ENCODE data around the gene STEAP4.

GRCh38 chr7:88289564-88290025, 17.1 kb downstream of the STEAP4 start:
- TF ChIP-seq MAFK (IDR thresholded peaks at IDR 0.05; ENCODE audit: low read length) (no peak), NUFIP1 (IDR thresholded peaks at IDR 0.05; ENCODE audit: partially characterized antibody) (no peak), TCF7 (IDR thresholded peaks at IDR 0.05; ENCODE audit: borderline replicate concordance) (no peak), EZH2 (IDR thresholded peaks at IDR 0.05; ENCODE audit: borderline replicate concordance, low read depth, low read length) (no peak), ZNF766 (CRISPR knock-in tag; conservative IDR thresholded peaks at IDR 0.05) (no peak), POU5F1 (IDR thresholded peaks at IDR 0.05; ENCODE audit: borderline replicate concordance, low read depth, low read length, partially characterized antibody) (no peak), YY1 (IDR thresholded peaks at IDR 0.05; ENCODE audit: borderline replicate concordance in 1 of 3, control insufficient read depth in 1 of 3, extremely low read depth in 1 of 3, insufficient read depth in 3 of 3, insufficient read length in 1 of 3, insufficient replicate concordance in 2 of 3, low read depth in 1 of 3, low read length in 2 of 3) (no peak), HMG20A (CRISPR knock-in tag; conservative IDR thresholded peaks at IDR 0.05) (no peak), SIX5 (IDR thresholded peaks at IDR 0.05; ENCODE audit: borderline replicate concordance in 1 of 2, insufficient read depth in 1 of 2, low read depth in 1 of 2, low read length in 2 of 2) (no peak), MYNN (IDR thresholded peaks at IDR 0.05) (no peak), MYNN (CRISPR knock-in tag; IDR thresholded peaks at IDR 0.05) (no peak)
- TF ChIP-seq, protein P1, sequence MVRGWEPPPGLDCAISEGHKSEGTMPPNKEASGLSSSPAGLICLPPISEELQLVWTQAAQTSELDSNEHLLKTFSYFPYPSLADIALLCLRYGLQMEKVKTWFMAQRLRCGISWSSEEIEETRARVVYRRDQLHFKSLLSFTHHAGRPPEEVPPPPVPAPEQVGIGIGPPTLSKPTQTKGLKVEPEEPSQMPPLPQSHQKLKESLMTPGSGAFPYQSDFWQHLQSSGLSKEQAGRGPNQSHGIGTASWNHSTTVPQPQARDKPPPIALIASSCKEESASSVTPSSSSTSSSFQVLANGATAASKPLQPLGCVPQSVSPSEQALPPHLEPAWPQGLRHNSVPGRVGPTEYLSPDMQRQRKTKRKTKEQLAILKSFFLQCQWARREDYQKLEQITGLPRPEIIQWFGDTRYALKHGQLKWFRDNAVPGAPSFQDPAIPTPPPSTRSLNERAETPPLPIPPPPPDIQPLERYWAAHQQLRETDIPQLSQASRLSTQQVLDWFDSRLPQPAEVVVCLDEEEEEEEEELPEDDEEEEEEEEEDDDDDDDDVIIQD (CRISPR knock-in tag; IDR thresholded peaks at IDR 0.05), result no peak
- TF ChIP-seq, protein P2, sequence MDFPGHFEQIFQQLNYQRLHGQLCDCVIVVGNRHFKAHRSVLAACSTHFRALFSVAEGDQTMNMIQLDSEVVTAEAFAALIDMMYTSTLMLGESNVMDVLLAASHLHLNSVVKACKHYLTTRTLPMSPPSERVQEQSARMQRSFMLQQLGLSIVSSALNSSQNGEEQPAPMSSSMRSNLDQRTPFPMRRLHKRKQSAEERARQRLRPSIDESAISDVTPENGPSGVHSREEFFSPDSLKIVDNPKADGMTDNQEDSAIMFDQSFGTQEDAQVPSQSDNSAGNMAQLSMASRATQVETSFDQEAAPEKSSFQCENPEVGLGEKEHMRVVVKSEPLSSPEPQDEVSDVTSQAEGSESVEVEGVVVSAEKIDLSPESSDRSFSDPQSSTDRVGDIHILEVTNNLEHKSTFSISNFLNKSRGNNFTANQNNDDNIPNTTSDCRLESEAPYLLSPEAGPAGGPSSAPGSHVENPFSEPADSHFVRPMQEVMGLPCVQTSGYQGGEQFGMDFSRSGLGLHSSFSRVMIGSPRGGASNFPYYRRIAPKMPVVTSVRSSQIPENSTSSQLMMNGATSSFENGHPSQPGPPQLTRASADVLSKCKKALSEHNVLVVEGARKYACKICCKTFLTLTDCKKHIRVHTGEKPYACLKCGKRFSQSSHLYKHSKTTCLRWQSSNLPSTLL (IDR thresholded peaks at IDR 0.05), result no peak
- TF ChIP-seq, protein P3, sequence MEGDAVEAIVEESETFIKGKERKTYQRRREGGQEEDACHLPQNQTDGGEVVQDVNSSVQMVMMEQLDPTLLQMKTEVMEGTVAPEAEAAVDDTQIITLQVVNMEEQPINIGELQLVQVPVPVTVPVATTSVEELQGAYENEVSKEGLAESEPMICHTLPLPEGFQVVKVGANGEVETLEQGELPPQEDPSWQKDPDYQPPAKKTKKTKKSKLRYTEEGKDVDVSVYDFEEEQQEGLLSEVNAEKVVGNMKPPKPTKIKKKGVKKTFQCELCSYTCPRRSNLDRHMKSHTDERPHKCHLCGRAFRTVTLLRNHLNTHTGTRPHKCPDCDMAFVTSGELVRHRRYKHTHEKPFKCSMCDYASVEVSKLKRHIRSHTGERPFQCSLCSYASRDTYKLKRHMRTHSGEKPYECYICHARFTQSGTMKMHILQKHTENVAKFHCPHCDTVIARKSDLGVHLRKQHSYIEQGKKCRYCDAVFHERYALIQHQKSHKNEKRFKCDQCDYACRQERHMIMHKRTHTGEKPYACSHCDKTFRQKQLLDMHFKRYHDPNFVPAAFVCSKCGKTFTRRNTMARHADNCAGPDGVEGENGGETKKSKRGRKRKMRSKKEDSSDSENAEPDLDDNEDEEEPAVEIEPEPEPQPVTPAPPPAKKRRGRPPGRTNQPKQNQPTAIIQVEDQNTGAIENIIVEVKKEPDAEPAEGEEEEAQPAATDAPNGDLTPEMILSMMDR (IDR thresholded peaks at IDR 0.05 in 2 of 3, conservative IDR thresholded peaks at IDR 0.05 in 1 of 3; ENCODE audit: insufficient read depth in 2 of 3, low read depth in 1 of 3, low read length in 3 of 3), result no peak
